ENCODE data around the gene GSTO2. TPM values are rescaled to one million over a fixed set of nuclear protein-coding genes. Genes with fewer than 3 reads are reported as not detected.

Gene GSTO2
- total and polyA plus RNA-seq, 10 of the 15 experiments (the other 5 are each of a cell fraction or from before 2014, with no cell fraction given), result 0.16 to 0.86 (median 0.46) TPM

GRCh38 chr10:104279550-104280259 is 10.7 kb downstream of the GSTO2 start (continued):
- TF ChIP-seq, protein P1, sequence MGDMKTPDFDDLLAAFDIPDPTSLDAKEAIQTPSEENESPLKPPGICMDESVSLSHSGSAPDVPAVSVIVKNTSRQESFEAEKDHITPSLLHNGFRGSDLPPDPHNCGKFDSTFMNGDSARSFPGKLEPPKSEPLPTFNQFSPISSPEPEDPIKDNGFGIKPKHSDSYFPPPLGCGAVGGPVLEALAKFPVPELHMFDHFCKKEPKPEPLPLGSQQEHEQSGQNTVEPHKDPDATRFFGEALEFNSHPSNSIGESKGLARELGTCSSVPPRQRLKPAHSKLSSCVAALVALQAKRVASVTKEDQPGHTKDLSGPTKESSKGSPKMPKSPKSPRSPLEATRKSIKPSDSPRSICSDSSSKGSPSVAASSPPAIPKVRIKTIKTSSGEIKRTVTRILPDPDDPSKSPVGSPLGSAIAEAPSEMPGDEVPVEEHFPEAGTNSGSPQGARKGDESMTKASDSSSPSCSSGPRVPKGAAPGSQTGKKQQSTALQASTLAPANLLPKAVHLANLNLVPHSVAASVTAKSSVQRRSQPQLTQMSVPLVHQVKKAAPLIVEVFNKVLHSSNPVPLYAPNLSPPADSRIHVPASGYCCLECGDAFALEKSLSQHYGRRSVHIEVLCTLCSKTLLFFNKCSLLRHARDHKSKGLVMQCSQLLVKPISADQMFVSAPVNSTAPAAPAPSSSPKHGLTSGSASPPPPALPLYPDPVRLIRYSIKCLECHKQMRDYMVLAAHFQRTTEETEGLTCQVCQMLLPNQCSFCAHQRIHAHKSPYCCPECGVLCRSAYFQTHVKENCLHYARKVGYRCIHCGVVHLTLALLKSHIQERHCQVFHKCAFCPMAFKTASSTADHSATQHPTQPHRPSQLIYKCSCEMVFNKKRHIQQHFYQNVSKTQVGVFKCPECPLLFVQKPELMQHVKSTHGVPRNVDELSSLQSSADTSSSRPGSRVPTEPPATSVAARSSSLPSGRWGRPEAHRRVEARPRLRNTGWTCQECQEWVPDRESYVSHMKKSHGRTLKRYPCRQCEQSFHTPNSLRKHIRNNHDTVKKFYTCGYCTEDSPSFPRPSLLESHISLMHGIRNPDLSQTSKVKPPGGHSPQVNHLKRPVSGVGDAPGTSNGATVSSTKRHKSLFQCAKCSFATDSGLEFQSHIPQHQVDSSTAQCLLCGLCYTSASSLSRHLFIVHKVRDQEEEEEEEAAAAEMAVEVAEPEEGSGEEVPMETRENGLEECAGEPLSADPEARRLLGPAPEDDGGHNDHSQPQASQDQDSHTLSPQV (IDR thresholded peaks at IDR 0.05), result no peak
- no peak for TF ChIP-seq ZSCAN29 (IDR thresholded peaks at IDR 0.05)
- no peak for TF ChIP-seq USF2 (IDR thresholded peaks at IDR 0.05; ENCODE audit: borderline replicate concordance, low read depth, low read length)

GRCh38 chr10:104281694-104282093 is 12.7 kb downstream of the GSTO2 start:
- Histone ChIP-seq H3K9ac (ENCODE audit: control insufficient read depth, insufficient read depth, low read length) (no peak overlapping the region), H3K27me3 (replicated peaks in 1 of 2; ENCODE audit: control insufficient read depth in 2 of 2, insufficient read depth in 2 of 2, low read length in 1 of 2) (peaks cover 2 to 3% of the 10 kb centered on the region in 2 experiments; a peak in 3 of 4 replicates), H3K9me3 (replicated peaks; ENCODE audit: control insufficient read depth, insufficient read depth, low read length) (no peaks in the 10 kb centered on the region), H4K20me1 (ENCODE audit: control insufficient read depth, insufficient read depth) (no peaks in the 10 kb centered on the region), H3K79me2 (ENCODE audit: control insufficient read depth, insufficient read depth, low read length) (no peaks in the 10 kb centered on the region), H3K27ac (ENCODE audit: control insufficient read depth, insufficient read depth) (no peak overlapping the region), H3K4me1 (ENCODE audit: control insufficient read depth, insufficient read depth, low read length) (no peaks in the 10 kb centered on the region), H2AFZ (ENCODE audit: control insufficient read depth, low read depth, low read length) (no peak overlapping the region), H3K4me2 (ENCODE audit: control insufficient read depth, insufficient read depth) (no peak overlapping the region), H3K36me3 (ENCODE audit: control insufficient read depth in 2 of 2, insufficient read depth in 2 of 2, low read length in 1 of 2) (no peaks in the 10 kb centered on the region), H3K4me3 (no peak overlapping the region)
- in situ Hi-C loops (cut with MboI) (no loop called here), intact Hi-C loops (cut with micrococcal nuclease; ENCODE audit: unreplicated experiment) (no loop called here)
- ChIA-PET RAD21 (ENCODE audit: unreplicated experiment) (no interaction called here), CTCF (interaction anchor here (1.4 to 9.3 kb wide), 5 partner anchors 8 to 69 kb away, joined by 5 to 120 read pairs (median 18); no protein-coding TSS in a partner anchor), POLR2A (no interaction called here), SMC1A (ENCODE audit: uncharacterized antibody, unreplicated experiment) (interaction anchor here (1.1 kb wide), 1 partner anchor 68 kb away, joined by 4 read pairs; no protein-coding TSS in a partner anchor)
- no TSS peak for BruUV-seq (replicated peaks)
- no peak for FAIRE-seq
- DNase-seq (ENCODE audit: low read depth, low spot score), result no peak
- ATAC-seq, result no peak
- 49% methylated on average over 3 of the region's 3 CpGs for WGBS (ENCODE audit: insufficient coverage, insufficient replicate concordance, low lambda C conversion rate, missing lambda C conversion rate)
- no peak for TF ChIP-seq IKZF2 (IDR thresholded peaks at IDR 0.05)
- TF ChIP-seq, protein P2, sequence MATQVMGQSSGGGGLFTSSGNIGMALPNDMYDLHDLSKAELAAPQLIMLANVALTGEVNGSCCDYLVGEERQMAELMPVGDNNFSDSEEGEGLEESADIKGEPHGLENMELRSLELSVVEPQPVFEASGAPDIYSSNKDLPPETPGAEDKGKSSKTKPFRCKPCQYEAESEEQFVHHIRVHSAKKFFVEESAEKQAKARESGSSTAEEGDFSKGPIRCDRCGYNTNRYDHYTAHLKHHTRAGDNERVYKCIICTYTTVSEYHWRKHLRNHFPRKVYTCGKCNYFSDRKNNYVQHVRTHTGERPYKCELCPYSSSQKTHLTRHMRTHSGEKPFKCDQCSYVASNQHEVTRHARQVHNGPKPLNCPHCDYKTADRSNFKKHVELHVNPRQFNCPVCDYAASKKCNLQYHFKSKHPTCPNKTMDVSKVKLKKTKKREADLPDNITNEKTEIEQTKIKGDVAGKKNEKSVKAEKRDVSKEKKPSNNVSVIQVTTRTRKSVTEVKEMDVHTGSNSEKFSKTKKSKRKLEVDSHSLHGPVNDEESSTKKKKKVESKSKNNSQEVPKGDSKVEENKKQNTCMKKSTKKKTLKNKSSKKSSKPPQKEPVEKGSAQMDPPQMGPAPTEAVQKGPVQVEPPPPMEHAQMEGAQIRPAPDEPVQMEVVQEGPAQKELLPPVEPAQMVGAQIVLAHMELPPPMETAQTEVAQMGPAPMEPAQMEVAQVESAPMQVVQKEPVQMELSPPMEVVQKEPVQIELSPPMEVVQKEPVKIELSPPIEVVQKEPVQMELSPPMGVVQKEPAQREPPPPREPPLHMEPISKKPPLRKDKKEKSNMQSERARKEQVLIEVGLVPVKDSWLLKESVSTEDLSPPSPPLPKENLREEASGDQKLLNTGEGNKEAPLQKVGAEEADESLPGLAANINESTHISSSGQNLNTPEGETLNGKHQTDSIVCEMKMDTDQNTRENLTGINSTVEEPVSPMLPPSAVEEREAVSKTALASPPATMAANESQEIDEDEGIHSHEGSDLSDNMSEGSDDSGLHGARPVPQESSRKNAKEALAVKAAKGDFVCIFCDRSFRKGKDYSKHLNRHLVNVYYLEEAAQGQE (IDR thresholded peaks at IDR 0.05; ENCODE audit: low read depth, low read length), result no peak
- no peak for TF ChIP-seq KAT2A (conservative IDR thresholded peaks at IDR 0.05; ENCODE audit: control insufficient read depth, low read depth, low read length)
- no peak for TF ChIP-seq SKIL (IDR thresholded peaks at IDR 0.05; ENCODE audit: low read depth, poor library complexity, severe bottlenecking)
- no peak for TF ChIP-seq SMC3 (IDR thresholded peaks at IDR 0.05; ENCODE audit: borderline replicate concordance, low read length)
- no peak for TF ChIP-seq RBBP5 (conservative IDR thresholded peaks at IDR 0.05)

All from GM12878 (cell line).